NCI-H2081 treated with DMSO at 0.1 percent for 48 hours (cell line): ENCODE measurements around the gene SAP25.
"Not testable (repeated sequence)": the region's sequence is repeated elsewhere in the genome, so short reads cannot be mapped to it uniquely, and the experiment has no call there.

Experiments used
- DNase-seq: peaks from one replicate; lab custom pipeline; 2025; lab: John Stamatoyannopoulos, UW

The SAP25 gene

DNA sequence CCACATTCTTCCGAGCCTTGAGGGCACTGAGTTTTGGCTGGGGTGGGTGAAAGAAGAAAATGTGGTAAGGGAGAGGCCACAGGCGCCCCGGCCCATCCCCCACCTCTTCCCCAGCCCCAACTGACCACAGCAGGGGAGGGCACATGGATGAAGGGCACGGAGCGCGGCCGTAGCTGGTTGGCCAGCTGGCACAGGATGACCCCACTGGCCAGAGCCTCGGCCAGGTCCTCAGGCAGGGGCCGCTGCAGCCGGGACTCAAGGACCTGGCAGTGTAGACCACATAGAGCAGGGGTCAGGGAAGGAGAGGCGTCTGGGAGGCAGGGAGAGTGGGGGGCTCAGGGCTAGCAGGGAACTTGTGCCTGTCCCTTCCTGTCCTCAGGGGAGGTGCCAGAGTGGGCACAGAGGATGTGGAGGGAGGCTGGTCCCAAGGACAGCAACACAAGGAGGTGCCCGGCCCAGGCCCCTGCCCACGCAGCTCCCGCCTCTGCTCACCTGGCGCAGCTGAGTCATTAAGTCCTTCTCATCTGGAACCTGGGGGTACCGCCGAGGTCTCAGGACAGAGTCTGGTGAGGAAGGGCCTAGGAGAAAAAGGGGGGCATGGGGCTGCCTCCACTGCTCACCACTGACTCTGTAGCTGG is 2.2 kb upstream of the SAP25 start:
- no peak for DNase-seq

DNA sequence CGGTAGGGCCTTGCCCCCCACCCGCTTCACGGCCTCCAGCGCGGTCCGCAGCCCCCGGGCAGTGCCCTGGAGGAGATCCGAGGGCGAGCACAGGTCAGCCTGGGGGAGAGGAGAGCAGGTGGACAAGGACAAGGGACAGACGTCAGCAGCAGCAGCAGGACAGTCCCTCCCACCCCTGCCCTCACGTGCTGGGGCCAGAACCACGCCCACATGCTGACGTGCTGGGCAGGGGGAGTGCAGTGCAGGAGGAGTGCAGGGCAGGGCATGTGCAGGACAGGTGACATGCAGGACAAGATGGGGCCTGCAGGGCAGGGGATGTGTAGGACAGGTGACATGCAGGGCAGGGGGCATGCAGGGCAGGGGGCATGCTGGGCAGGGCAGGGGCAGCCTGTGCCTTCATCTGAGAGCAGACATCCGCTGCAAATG is 1.5 kb upstream of the SAP25 start:
- DNase-seq: no peak

GRCh38 chr7:100574362-100575205 is 884 bp upstream of the SAP25 start:
- DNase-seq: no peak

- DNase-seq: no peak
Observed at GRCh38 chr7:100572949-100573675, 588 bp downstream of the SAP25 start.

DNA sequence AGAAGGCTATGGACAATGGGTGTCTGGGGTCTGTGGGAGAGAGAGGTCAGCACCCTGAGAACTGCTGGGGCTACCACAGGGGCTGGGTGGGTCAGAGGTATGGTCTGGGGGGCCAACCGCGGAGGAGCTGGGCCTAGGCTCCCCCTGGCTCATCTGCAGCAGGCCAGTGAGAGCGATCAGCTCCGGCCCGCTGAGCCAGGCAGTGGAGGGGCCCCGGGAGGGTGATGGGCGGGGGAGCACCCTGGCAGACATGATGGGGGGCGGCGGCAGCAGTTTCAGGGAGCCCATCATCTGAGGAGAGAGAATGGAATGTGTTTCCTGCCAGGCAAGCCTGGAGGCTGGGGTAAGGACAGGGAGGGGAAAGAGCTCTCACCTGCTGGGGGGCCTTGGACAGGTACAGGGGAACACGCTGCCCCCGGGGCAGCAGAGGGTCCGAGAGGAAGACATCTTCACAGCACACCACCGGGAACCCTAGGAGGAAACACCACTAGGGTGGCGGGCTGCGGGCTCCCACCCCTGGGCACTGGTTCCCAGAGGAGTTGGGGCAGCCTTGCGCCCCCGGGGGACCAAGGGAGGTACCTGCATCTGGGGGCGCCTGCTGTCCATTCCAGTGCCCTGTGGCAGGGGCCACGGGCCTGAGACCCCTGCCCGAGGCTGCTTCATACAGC is 1.3 kb downstream of the SAP25 start:
- no peak for DNase-seq

GRCh38 chr7:100571829-100572116 is 1.9 kb downstream of the SAP25 start:
- DNase-seq: no peak

DNA sequence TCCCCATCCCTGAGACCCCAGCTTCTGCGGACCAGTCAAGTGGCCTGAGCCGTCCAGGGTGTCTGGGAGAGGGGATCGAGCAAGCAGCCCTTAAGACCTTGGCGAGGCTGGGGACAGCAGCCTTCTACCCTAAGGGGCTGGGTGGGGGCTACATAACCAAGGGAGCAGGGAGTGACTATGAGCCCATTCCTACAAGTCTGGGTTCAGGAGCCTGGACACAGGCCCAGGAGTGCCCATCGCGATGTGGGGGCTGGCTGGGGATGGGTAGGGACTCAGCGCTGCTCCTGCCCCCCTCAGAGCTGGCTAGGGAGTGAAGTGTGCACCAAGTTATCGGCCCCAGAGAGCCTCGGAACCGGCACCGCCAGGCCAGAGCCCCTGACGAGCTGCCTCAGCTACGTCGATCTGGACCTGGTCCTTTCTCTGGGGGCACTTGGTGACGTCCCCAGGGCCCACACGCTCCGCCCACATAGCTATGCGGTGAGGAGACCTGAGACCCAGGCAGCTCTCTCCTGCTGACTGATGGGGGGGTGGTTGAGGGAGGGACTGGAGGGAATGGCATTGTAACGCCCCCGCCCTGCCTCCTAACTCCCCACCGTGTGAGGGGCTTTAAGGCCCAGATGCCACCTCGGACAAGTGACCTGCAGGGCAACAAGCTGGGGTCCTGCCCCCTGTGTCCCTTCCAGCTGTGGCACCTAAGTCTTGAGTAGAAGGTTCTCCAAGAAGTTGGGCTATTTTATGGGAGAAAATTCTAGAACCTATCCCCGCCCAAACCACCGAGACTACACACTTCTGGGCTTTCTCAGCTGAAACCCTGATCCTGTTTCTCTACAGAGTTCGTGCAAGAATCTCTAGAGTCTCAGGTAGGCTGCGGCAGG is 2.5 kb downstream of the SAP25 start:
- no peak for DNase-seq

DNA sequence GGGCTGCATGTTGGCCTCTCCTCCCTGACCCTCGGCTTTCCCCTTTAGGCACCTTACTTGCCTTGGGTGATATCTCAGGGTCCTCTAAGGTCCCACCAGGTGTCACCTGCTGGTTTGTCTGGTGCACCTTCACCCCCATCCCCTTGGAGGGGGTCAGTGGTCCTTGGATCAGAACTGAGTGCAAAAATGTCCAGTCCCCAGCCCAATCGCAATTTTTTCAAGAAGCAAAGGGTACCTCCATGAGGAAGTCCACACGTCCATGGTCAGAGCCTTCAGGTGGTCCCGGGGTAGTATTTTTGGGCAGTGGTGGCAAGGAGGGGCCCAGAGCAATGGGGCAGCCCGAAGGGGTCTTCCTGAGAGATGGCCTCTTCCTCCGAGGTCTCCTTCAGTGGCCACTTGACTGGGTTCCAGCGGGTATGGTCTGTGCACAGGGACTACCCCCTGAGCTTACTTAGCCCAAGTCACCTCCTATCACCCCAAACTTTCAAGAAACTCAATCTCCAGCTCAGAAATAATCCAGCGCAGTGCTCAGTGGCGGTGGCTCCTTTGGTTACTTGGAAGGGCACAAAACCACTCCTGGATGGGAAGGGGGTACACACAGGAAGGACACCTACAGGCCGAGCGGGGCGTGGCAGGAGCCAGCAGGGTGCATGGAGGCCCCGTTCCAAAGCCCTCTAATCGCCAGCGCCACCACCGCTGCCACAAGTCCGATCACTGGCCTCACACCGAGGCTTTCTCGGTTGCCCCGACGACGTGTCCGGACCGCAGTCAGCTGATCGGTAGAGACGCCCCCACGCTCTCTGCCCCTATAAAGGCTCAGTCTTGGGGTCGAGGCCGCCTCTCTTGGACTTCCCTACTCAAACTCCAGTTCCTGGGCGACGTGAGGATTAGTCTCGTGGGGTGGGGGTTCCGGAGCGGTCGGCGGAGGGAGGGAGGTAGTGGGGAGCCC is 4.5 kb downstream of the SAP25 start:
- DNase-seq: no peak

- DNase-seq: no peak
Observed at GRCh38 chr7:100568176-100568895, 5.4 kb downstream of the SAP25 start.

DNA sequence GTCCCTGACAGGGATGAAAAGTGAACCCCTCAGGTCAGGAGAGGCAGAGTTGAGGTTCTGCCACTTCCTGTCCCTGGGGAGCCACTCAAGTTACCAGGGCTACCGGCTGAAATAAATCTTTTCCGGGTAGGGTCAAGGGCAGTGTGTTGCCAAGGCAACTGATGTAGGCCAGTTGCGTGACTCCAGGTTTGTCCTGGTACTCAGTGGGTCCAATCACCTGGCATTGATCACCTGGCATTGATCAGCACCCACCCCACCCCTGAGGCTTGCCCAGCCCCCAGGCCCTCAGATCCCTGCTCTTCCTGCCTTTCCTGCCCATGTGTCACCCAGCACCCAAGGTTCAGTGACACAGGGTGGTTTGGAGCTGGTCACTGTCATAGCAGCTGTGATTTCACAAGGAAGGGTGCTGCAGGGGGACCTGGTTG is 5.9 kb downstream of the SAP25 start:
- DNase-seq: no peak

DNA sequence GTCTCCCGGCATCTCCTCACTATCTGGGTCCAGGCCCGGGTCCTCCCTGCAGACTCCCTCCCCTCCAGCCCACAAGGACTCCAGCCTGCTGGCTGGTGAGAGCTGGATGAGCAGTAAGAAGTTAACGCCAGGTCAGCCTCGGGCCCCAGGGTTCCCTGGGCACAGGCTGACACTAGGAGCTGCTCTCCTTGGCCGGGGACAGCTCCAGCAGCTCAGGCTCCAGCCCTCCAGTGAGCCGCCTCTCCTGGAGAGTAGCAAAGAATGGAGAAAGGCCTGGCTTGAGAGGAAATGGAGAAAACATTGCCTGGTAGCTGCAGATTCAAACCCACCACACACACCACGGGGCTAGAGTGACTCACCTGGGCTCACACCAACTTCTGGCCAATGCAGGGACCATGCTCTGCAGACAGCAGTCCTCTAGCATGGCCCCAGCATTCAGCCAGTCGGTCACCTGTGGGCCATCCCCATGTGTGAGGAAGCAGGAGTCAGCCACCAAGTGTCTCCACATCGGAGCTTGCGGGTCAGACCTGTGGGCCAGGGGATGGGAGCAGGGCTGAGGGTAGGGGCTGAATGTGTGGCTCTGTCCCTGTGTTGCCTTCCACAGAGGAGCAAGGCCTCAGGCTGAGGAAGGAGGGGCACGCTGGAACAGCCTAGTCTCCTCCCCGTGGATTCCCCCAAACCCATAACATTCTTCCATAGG is 6.5 kb downstream of the SAP25 start:
- no peak for DNase-seq

GRCh38 chr7:100566018-100566531 is 7.6 kb downstream of the SAP25 start:
- DNase-seq: no peak

- DNase-seq: no peak
Observed at GRCh38 chr7:100565133-100565571, 8.5 kb downstream of the SAP25 start.

DNA sequence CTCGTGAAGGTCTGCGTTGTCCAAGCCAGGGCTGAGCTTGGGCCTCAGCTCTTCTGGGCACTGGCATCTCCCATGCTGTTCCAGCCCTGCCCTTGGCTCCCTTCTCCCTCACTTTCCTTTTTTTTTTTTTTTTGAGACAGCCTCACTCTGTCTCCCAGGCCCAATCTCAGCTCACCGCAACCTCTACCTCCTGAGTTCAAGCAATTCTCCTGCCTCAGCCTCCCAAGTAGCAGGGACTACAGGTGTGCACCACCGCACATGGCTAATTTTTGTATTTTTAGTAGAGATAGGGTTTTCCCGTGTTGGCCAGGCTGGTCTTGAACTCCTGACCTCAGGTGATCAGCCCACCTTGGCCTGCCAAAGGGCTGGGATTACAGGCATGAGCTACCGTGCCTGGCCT is 9.3 kb downstream of the SAP25 start:
- DNase-seq: not testable (repeated sequence)

DNA sequence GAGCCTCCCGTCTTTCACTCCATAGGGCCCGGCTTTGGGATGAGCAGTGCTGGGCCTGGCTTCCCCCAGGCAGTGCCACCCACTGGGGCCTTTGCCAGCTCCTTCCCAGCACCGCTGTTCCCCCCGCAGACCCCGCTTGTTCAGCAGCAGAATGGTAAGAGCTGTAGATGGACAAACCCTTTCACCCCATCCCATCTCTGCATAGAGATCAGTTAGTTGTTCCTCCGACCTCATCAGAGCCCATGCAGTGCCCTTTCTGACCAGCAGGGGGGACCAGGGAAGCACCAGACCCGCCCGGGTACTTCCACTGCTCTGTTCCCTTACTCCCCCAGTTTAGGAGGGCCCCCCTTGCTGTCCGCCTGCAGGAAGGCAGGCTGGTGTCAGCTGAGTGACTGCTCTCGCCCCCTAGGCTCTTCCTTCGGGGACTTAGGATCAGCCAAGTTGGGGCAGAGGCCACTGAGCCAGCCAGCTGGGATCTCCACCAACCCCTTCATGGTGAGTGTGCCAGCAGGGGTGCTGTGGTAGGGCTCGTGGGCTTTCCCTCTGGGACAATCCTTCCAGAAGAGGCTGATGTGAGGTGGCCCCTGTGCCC is 9.8 kb downstream of the SAP25 start:
- DNase-seq: no peak

- no peak for DNase-seq
Observed at GRCh38 chr7:100563100-100563564, 10.6 kb downstream of the SAP25 start.

DNA sequence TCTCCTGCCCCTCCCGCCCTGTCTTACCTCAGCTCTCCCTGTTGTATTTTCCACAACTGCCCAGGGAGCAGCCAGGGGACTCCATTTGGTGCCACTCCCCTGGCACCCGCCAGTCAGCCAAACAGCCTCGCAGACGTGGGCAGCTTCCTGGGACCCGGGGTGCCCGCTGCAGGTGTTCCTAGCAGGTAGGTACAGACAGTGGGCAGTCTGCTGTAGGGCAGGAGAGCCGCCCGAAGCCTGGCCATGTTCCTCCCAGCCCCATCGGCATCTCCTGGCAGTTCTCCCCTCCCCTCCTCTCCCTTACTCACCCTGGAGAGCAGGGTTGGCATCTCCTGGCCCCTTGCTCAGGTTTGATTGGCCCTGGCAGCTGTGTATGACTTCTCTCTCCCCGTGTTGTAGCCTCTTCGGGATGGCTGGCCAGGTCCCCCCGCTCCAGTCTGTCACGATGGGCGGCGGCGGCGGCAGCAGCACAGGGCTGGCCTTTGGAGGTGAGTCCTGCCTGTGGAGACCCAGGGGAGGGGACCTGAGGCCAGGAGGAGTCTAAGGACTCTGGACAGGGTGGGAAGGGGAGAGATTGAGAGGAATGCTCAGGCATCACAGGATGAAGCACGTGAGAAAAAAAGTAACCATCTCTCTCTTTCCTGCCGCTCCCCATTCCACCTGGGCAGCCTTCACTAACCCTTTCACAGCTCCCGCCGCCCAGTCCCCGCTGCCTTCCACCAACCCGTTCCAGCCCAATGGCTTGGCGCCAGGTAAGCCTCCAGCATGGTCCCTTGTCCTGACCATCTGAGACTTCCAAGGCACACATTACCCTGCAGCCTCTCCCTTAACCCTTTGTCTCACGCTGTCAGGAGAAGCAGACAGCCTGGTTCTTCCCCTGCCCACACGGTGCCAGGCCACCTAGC is 11.3 kb downstream of the SAP25 start:
- no peak for DNase-seq
